Measurements from ENCODE around the gene HLCS.

Gene HLCS

DNA sequence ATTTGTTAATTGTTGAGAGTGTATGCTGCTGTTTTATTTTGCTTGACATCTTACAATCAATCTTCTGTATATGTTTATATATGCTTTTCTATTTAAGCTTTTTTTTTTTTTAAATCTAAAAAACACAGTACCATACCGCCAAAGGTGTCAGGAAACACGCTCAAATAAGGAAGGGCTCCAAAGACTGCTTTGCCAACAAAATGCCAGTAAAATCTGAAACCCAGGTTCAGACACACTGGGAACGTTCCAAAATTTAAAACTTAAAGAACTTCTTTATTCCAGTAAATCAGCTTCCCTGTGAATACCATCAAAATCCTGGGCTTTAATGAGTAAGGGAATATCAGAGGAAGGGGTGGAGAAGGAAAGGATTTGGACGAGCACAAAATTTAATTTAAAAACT, 180.3 kb downstream of the HLCS start:
- in situ Hi-C loops (cut with HindIII; ENCODE audit: low sequenced_read_pairs), result no loop called here

DNA sequence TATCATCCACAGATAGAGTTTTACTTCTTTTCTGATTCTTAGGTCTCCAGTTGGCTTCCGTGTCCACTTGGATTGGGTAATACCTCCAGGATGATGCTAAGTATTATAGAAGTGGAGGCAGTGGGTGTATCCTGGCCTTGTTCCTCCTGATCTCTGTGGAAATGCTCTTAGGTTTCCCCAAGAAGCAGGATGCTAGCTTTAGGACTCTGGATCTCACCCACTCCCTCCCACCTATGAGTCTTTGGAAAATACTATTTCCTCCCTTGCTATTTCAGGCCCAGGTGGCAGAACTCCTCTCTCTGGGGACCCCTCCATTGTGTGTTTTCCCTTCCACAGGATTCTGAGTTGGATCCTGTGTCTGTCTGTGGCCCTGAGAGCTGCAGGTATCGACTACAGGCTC, 180.9 kb downstream of the HLCS start:
- in situ Hi-C loops (cut with HindIII; ENCODE audit: low sequenced_read_pairs), result no loop called here

GRCh38 chr21:36784947-36785346, 181.5 kb downstream of the HLCS start:
- in situ Hi-C loops (cut with HindIII; ENCODE audit: low sequenced_read_pairs), result no loop called here

GRCh38 chr21:36783612-36784374, 182.7 kb downstream of the HLCS start:
- in situ Hi-C loops (cut with HindIII; ENCODE audit: low sequenced_read_pairs), result no loop called here

GRCh38 chr21:36780861-36781260, 185.6 kb downstream of the HLCS start:
- in situ Hi-C loops (cut with HindIII; ENCODE audit: low sequenced_read_pairs), result no loop called here

DNA sequence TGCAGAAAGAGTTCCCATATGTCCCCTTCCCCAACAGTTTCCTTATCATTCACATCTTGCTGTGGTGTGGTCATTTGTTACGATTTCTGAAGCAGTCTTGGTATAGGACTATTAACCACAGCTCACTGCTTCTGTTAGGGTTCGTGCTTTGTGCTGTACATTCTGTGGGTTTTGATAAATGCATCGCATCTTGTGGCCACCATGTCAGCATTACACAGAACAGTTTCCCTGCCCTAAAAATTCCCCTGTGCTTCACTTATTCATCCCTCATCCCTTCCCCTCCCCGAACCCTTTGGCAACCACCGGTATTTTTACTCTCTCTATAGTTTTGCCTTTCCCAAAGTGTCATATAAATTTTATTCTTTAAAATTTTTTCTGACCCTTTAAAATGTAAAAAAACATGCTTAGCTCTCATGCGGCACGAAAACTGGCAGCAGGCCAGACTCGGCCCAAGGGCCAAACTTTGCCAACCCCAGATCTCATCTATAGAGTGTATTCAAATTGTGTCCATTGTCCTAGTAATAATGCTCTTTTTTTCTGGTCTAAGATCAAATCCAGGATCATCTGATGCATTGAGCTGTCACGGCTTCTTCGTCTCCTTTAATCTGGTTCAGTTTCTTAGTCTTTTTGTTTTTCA, 189.4 kb downstream of the HLCS start:
- in situ Hi-C loops (cut with HindIII; ENCODE audit: low sequenced_read_pairs), result no loop called here

DNA sequence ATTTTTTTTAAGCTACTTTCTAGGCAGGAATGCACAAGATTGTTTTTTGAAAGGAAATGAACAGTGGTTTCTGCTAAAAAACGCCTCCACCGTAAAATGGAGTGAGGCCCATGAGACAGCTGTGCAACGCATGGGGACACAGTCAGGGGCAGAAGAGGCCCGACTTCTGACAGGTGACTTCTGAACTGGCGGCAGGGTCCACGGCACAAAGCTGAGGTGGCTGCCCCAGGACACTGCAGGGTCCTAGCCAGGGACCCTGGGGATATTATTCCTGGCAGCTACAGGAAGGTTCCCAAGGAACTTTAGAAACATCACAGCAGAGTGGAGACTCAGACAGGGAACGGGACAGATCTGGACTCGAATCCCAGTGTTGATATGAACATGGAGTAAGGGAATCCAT, 192.5 kb downstream of the HLCS start:
- in situ Hi-C loops (cut with HindIII; ENCODE audit: low sequenced_read_pairs), result no loop called here

DNA sequence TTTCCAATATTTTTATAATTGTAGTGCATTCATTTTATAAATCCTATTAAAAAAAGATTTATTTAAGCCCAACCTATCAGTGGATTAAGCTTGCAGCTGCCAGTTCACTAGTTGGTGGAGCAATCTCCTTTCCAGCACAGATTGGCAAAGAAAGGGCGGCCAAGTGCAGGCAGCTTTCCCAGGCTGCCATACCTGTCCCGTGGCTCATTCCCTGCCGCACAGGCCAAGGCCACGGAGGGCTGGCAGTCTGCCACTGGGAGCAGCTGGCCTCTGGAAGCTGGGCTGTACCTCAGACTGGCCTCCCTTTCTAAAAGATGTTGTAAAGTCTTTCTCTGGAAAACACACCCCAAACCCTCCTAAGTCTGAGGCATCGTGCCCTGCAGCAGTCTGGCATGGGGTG, 193.4 kb downstream of the HLCS start:
- in situ Hi-C loops (cut with HindIII; ENCODE audit: low sequenced_read_pairs), result no loop called here

DNA sequence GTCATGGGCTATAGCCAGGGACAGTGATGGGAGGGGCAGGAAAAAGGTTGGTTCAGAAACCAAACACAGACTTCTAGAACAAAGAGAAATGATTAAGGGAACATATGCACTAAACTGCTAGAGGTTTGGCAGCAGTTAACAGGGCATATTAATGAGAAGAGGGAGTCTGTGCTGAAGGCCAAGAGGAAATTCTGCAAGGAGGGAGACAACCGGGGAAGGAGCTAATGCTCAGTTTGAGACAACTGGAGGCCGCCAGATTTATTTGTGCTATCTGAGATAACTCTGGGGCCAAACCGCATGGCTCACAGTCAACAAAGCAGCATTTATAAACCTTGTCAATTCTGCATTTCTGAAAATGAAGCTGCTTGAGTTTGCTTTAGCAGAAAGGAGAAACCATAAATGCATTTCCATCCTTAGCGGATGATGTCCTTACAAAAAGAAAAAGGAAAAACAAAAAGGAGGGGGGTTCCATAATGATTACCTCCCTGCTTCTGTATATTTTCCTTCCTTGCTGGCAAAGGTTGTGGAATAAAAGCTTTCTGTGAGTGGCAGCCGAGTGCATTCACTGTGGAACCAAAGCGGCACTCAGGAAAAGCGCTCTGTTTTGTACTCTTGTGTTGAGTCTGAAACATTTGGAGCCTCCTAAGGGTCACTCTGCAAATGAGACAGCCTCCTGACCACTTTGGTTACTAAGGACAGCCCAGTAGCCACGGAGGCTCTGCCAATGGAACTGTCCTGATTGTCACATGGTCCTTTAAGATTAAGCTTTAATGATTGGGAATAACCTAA, 197.2 kb downstream of the HLCS start:
- in situ Hi-C loops (cut with HindIII; ENCODE audit: low sequenced_read_pairs), result no loop called here

DNA sequence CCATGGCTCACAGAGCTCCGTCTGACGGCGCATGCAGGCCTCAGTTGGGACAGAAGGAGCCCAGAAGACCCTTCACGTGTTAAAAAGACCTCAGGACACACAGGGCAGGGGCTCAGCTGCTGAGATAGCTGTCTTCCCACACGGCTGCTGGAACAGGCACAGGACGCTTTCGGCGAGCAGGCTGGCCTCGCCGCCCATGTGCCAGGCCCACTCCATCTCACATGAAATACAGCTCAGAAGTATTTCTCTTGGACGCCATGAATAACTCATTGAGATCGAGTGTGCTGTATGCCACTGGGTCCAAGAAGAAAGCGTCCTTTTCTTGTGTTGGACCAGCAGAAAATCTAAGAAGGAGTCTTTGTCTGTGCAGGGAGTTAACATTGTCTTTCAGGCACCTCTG, 198.0 kb downstream of the HLCS start:
- in situ Hi-C loops (cut with HindIII; ENCODE audit: low sequenced_read_pairs), result no loop called here

DNA sequence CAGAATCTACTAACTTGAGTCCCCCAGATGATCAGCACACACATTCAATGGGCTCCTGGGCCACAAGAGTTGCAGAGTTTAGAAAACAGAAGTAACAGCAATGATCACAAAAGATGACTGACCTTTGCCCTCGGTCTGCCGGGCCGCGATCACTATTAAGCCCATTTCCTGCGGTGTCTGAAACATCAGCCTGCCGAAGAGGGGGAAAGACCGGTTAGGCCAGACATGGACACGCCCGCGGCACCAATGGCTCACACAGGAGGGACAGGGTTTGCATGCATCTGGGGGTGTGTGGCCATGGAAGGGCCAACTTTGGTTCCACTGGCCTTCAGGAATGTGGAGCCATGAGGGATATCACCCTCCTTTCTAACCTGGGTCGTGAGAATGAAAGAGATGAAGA, 199.4 kb downstream of the HLCS start:
- in situ Hi-C loops (cut with HindIII; ENCODE audit: low sequenced_read_pairs), result no loop called here

- in situ Hi-C loops (cut with HindIII; ENCODE audit: low sequenced_read_pairs), result no loop called here
These were observed 200.0 kb downstream of the HLCS start for GRCh38 chr21:36766511-36766910.

DNA sequence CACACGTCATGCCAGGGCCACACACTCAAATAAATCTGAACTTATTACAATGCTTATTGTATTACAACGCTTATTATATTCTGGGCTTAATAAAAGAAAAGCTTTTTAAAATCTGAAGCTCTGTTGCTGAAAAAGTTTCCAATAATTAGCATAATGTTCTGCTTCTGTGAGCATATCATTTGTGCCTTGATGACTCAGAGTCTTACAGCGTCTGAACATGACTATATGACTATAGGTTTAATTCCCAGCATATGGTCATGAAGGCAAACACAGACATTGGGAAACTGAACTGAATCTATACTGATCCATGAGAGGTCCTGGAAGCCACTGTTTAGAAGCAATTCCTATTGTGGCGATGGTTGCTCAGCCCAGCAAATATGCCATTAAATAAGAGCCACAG, 201.2 kb downstream of the HLCS start:
- in situ Hi-C loops (cut with HindIII; ENCODE audit: low sequenced_read_pairs), result no loop called here

GRCh38 chr21:36763305-36763704, 203.2 kb downstream of the HLCS start:
- in situ Hi-C loops (cut with HindIII; ENCODE audit: low sequenced_read_pairs), result no loop called here

DNA sequence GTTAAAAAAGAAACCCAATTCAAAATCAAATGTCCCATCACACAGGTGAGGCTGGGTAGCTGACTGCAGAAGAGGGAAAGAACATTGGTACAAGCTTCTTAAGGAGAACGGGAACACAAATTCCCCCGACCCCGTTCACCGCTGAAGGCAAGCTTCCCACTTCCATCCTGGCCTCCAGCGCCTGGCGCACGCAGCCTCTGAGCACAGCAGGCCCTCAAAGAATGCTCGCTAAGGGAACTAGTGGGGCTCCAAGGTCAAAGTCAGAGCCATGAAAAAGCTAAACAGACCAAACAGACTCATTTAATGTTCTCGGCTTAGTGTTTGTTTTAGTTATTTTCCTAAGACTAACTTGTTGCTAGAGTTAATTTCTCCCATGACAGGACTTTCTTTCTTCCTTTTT, 203.8 kb downstream of the HLCS start:
- in situ Hi-C loops (cut with HindIII; ENCODE audit: low sequenced_read_pairs), result no loop called here

DNA sequence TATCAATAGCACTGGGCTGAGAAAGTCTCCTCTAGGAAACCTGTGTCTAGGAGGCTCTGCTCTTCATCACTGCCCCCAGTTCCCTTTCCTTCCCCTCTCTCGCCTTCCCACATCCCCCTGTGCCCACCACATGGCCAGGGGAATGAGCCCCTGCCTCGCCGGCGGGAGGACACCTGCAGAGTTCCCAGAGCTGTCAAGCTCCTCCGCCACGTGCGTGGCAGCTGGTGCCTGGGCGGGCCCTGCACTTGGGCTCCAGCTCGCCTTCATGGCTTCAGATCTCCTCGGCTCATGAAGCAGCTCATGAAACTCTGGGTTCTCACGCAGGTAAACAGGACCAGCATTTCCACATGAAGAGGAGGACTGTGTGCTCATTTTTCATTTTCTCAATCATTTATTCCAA, 204.8 kb downstream of the HLCS start:
- in situ Hi-C loops (cut with HindIII; ENCODE audit: low sequenced_read_pairs), result no loop called here

DNA sequence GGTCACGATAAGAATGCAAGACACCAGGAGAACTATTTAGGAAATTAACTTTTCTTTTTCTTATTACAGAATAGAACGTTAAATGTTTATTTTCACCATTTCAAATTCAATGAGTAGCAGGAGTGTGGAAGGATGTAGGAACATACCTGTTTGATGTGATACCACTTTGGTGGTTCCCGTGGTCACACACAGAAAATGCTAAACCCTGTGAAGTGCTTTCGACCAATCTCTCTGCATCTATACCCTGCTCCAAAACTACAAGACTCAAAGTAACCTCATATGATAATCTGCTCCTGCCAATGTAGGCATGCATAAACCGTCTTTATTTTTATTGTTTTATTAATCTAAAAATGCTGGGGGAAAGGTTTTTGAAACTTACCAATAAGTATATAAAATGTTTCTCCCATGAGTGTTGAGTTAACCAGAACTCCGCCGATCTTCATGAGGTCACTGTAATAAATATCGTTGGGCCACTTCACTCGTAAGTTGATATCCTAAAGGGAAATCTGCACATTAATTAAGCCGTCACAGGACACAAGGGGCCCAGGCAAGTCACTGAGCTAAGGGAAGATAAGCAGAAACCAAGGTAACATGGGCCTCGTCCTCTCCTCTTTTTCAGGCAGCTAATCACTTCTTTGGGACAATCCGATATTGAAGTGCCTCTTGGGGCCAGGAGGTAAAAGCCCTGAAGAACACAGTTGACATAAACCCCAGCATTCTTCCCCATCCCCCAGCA, 207.0 kb downstream of the HLCS start:
- in situ Hi-C loops (cut with HindIII; ENCODE audit: low sequenced_read_pairs), result no loop called here

- in situ Hi-C loops (cut with HindIII; ENCODE audit: low sequenced_read_pairs), result no loop called here
These were observed 209.3 kb downstream of the HLCS start for GRCh38 chr21:36757196-36757595.

GRCh38 chr21:36756527-36756926, 209.9 kb downstream of the HLCS start:
- in situ Hi-C loops (cut with HindIII; ENCODE audit: low sequenced_read_pairs), result no loop called here

GRCh38 chr21:36754241-36754898, 212.1 kb downstream of the HLCS start:
- in situ Hi-C loops (cut with HindIII; ENCODE audit: low sequenced_read_pairs), result no loop called here

DNA sequence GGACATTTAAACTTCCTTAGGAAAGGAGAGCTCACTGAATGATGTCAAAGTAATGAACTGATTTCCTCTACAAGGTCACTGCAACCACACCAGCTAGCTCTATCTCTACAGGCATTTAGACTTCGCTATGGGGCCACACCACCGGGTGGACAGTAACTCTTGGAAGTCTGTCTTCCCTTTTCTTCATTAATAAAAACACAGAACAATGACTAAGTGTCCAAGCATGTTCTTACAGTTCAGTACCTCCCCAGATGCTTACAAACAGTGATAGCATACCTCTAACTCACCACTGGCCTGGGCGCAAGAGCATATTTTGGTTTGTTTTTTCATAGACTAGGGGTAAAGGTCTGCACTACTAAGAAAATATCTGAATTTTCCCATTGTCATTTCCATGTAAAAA, 212.9 kb downstream of the HLCS start:
- in situ Hi-C loops (cut with HindIII; ENCODE audit: low sequenced_read_pairs), result no loop called here
